ENCODE data around the gene HMCES.
A peak's percentile ranks its signal among the peaks of the same experiment; 100 is the strongest.

GRCh38 chr3:129323651-129324294 lies 45.1 kb downstream of the HMCES start:
- peak in 1 of 12 donors; percentile 14 for TF ChIP-seq CTCF (IDR thresholded peaks at IDR 0.05)
- no peak for TF ChIP-seq POLR2A (IDR thresholded peaks at IDR 0.05)
